HEK293 (cell line): ENCODE results near the gene CKMT2.

Source experiments
- CTCF ChIA-PET: fragments of 350-600 bp; formaldehyde crosslinking; extraction: SDS; loops from one replicate; lab custom pipeline; 2021; ENCODE audit warnings: antibody characterized with exemption; lab: Yijun Ruan, JAX
- POLR2A ChIA-PET: fragments of 300-600 bp; formaldehyde crosslinking; extraction: SDS; loops from one replicate; lab custom pipeline; 2020; ENCODE audit warnings: antibody characterized with exemption, inconsistent platforms; lab: Yijun Ruan, JAX
- H3K27ac ChIP-seq: fragments of 200-500 bp; sonication (Bioruptor generic); 2 replicates; pipeline ENCODE4 v1.5.1; 2014; ENCODE audit warnings: low read depth, low read length, control low read depth, inconsistent platforms; ENCODE audit errors: extremely low read depth
- H3K36me3 ChIP-seq, 2 experiments: fragments of 200-500 bp in 1 of 2; sonication (Bioruptor generic) in 1 of 2; 1 replicate in 1 of 2; 2 replicates in 1 of 2; pipeline ENCODE4 v1.5.1; 2014 to 2017; ENCODE audit warnings: inconsistent platforms in 2 of 2, low read length in 2 of 2; ENCODE audit not compliant: control insufficient read depth in 2 of 2, insufficient read depth in 1 of 2
- H3K4me1 ChIP-seq: fragments of 200-500 bp; sonication (Bioruptor generic); 2 replicates; pipeline ENCODE4 v1.5.1; 2014; ENCODE audit warnings: mild to moderate bottlenecking, low read length, inconsistent platforms; ENCODE audit not compliant: control insufficient read depth, insufficient read depth
- H3K4me3 ChIP-seq: 2 replicates; pipeline ENCODE4 v1.5.1; 2011; ENCODE audit warnings: low read depth, mild to moderate bottlenecking, control low read depth, low read length, moderate library complexity
- H3K9me3 ChIP-seq: fragments of 200-500 bp; sonication (Bioruptor generic); 2 replicates; pipeline ENCODE4 v1.5.1; 2014; ENCODE audit warnings: low read depth, low read length, inconsistent platforms; ENCODE audit not compliant: control insufficient read depth, insufficient read depth
- ELK4 ChIP-seq: IDR thresholded peaks from 2 replicates; pipeline ENCODE4 v1.6.1; 2011; ENCODE audit warnings: mild to moderate bottlenecking, low read depth, low read length, borderline replicate concordance
- HOXC10 ChIP-seq: sonication (generic); formaldehyde crosslinking; IDR thresholded peaks from 2 replicates; pipeline ENCODE4 v1.8.1; 2023; ENCODE audit warnings: mild to moderate bottlenecking, missing genetic modification reagents
- KLF16 ChIP-seq: fragments of 450-650 bp; formaldehyde crosslinking; IDR thresholded peaks from 2 replicates; pipeline ENCODE4 v1.5.1; 2017; ENCODE audit warnings: missing biosample characterization, missing genetic modification characterization
- MZF1 ChIP-seq: fragments of 450-650 bp; formaldehyde crosslinking; IDR thresholded peaks from 2 replicates; pipeline ENCODE4 v1.5.1; 2017; ENCODE audit warnings: missing biosample characterization, missing genetic modification characterization, borderline replicate concordance
- PRDM6 ChIP-seq: fragments of 450-650 bp; formaldehyde crosslinking; IDR thresholded peaks from 2 replicates; pipeline ENCODE4 v1.5.1; 2017; ENCODE audit warnings: missing biosample characterization, missing genetic modification characterization
- REST ChIP-seq: fragments of 450-650 bp; formaldehyde crosslinking; IDR thresholded peaks from 2 replicates; pipeline ENCODE4 v1.5.1; 2016; ENCODE audit warnings: missing biosample characterization, missing genetic modification characterization
- SP3 ChIP-seq: fragments of 450-650 bp; formaldehyde crosslinking; IDR thresholded peaks from 2 replicates; pipeline ENCODE4 v1.5.1; 2016; ENCODE audit warnings: missing biosample characterization, missing genetic modification characterization
- SP7 ChIP-seq: fragments of 450-650 bp; formaldehyde crosslinking; IDR thresholded peaks from 2 replicates; pipeline ENCODE4 v1.5.1; 2016; ENCODE audit warnings: missing biosample characterization, missing genetic modification characterization
- YY1 ChIP-seq: fragments of 450-650 bp; formaldehyde crosslinking; IDR thresholded peaks from 2 replicates; pipeline ENCODE4 v1.5.1; 2018; ENCODE audit warnings: missing biosample characterization, missing genetic modification characterization
- ZBTB8A ChIP-seq: fragments of 450-650 bp; formaldehyde crosslinking; IDR thresholded peaks from 2 replicates; pipeline ENCODE4 v1.5.1; 2016; ENCODE audit warnings: missing biosample characterization, missing genetic modification characterization
- ZFHX2 ChIP-seq: fragments of 450-650 bp; formaldehyde crosslinking; conservative IDR thresholded peaks from 2 replicates; pipeline ENCODE4 v1.5.1; 2016; ENCODE audit warnings: missing biosample characterization, missing genetic modification characterization
- ZNF10 ChIP-seq: fragments of 450-650 bp; formaldehyde crosslinking; IDR thresholded peaks from 2 replicates; pipeline ENCODE4 v1.5.1; 2017; ENCODE audit warnings: missing biosample characterization, missing genetic modification characterization
- ZNF112 ChIP-seq: fragments of 450-650 bp; formaldehyde crosslinking; IDR thresholded peaks from 2 replicates; pipeline ENCODE4 v1.5.0; 2017; ENCODE audit warnings: missing biosample characterization, missing genetic modification characterization
- ZNF140 ChIP-seq: fragments of 450-650 bp; formaldehyde crosslinking; IDR thresholded peaks from 2 replicates; pipeline ENCODE4 v1.5.1; 2016; ENCODE audit warnings: missing biosample characterization, missing genetic modification characterization
- ZNF148 ChIP-seq: fragments of 450-650 bp; formaldehyde crosslinking; IDR thresholded peaks from 2 replicates; pipeline ENCODE4 v1.5.0; 2017; ENCODE audit warnings: missing biosample characterization, missing genetic modification characterization, borderline replicate concordance
- ZNF174 ChIP-seq: fragments of 450-650 bp; formaldehyde crosslinking; IDR thresholded peaks from 2 replicates; pipeline ENCODE4 v1.5.0; 2017; ENCODE audit warnings: missing biosample characterization, mild to moderate bottlenecking, missing genetic modification characterization
- ZNF23 ChIP-seq: fragments of 450-650 bp; formaldehyde crosslinking; IDR thresholded peaks from 2 replicates; pipeline ENCODE4 v1.5.1; 2016; ENCODE audit warnings: missing biosample characterization, missing genetic modification characterization, borderline replicate concordance
- ZNF274 ChIP-seq, 2 experiments: fragments of 200-500 bp in 1 of 2; fragments of 450-650 bp in 1 of 2; sonication (Bioruptor generic) in 1 of 2; formaldehyde crosslinking in 1 of 2; IDR thresholded peaks; 2 replicates each; pipeline versions ENCODE4 v1.5.1 to v1.6.1; 2014 to 2016; ENCODE audit warnings: borderline replicate concordance in 1 of 2, inconsistent platforms in 1 of 2, low read length in 1 of 2, missing biosample characterization in 1 of 2, missing genetic modification characterization in 1 of 2
- ZNF302 ChIP-seq: fragments of 450-650 bp; formaldehyde crosslinking; IDR thresholded peaks from 2 replicates; pipeline ENCODE4 v1.5.1; 2016; ENCODE audit warnings: missing biosample characterization, missing genetic modification characterization, low read depth
- ZNF354C ChIP-seq: fragments of 450-650 bp; formaldehyde crosslinking; IDR thresholded peaks from 2 replicates; pipeline ENCODE4 v1.5.1; 2016; ENCODE audit warnings: missing biosample characterization, missing genetic modification characterization, low read depth, borderline replicate concordance
- ZNF404 ChIP-seq: fragments of 450-650 bp; formaldehyde crosslinking; IDR thresholded peaks from 2 replicates; pipeline ENCODE4 v1.5.1; 2017; ENCODE audit warnings: missing biosample characterization, missing genetic modification characterization
- ZNF48 ChIP-seq: fragments of 450-650 bp; formaldehyde crosslinking; IDR thresholded peaks from 2 replicates; pipeline ENCODE4 v1.5.1; 2016; ENCODE audit warnings: missing biosample characterization, missing genetic modification characterization
- ZNF549 ChIP-seq: fragments of 450-650 bp; IDR thresholded peaks from 2 replicates; pipeline ENCODE4 v1.5.1; 2018; ENCODE audit warnings: missing biosample characterization, missing genetic modification characterization, mild to moderate bottlenecking, inconsistent platforms, moderate library complexity
- ZNF792 ChIP-seq: fragments of 450-650 bp; formaldehyde crosslinking; IDR thresholded peaks from 2 replicates; pipeline ENCODE4 v1.5.1; 2016; ENCODE audit warnings: missing biosample characterization, missing genetic modification characterization

CKMT2 gene

GRCh38 chr5:81242906-81243436 is 9.8 kb downstream of the CKMT2 start:
- H3K27ac ChIP-seq, result no peak overlapping the region
- peaks cover 0 to 4% of the 10 kb centered on the region in 2 experiments; a peak in 1 of 3 replicates for H3K36me3 ChIP-seq
- no peak overlapping the region for H3K4me3 ChIP-seq
- TF ChIP-seq ZNF792 (tag by site-specific recombination), result no peak
- no peak for TF ChIP-seq ELK4
- TF ChIP-seq ZNF112 (tag by site-specific recombination), result no peak
- TF ChIP-seq ZNF354C (tag by site-specific recombination), result no peak
- no peak for TF ChIP-seq SP7 (tag by site-specific recombination)
- TF ChIP-seq ZNF174, result no peak
- no peak for TF ChIP-seq KLF16 (tag by site-specific recombination)
- no peak for TF ChIP-seq ZNF10 (tag by site-specific recombination)
- ChIA-PET POLR2A (interaction anchor here (0.5 to 0.7 kb wide), 2 partner anchors 405 to 609 kb away, joined by 3 read pairs; no protein-coding TSS in a partner anchor), CTCF (no interaction called here)
- H3K4me1 ChIP-seq, result no peaks in the 10 kb centered on the region
- H3K9me3 ChIP-seq, result no peaks in the 10 kb centered on the region

- Histone ChIP-seq H3K9me3 (no peaks in the 10 kb centered on the region), H3K27ac (no peak overlapping the region), H3K4me1 (no peaks in the 10 kb centered on the region), H3K36me3 (peaks cover 0 to 4% of the 10 kb centered on the region in 2 experiments; a peak in 1 of 3 replicates), H3K4me3 (no peak overlapping the region)
- CTCF ChIA-PET, result no interaction called here
- TF ChIP-seq ZNF140 (tag by site-specific recombination) (no peak), ZNF148 (tag by site-specific recombination) (no peak), ZBTB8A (tag by site-specific recombination) (no peak), ZNF274 (IDR thresholded peaks at IDR 0.05; ENCODE audit: low read length) (no peak), ZNF274 (tag by site-specific recombination; IDR thresholded peaks at IDR 0.05; ENCODE audit: borderline replicate concordance) (no peak)
- POLR2A ChIA-PET, result no interaction called here
Observed at GRCh38 chr5:81244451-81244850, 11.3 kb downstream of the CKMT2 start.

- no peak overlapping the region for H3K4me3 ChIP-seq
- H3K9me3 ChIP-seq, result no peaks in the 10 kb centered on the region
- peaks cover 0 to 4% of the 10 kb centered on the region in 2 experiments; a peak in 1 of 3 replicates for H3K36me3 ChIP-seq
- ChIA-PET POLR2A (no interaction called here), CTCF (no interaction called here)
- no peaks in the 10 kb centered on the region for H3K4me1 ChIP-seq
- H3K27ac ChIP-seq, result no peak overlapping the region
- TF ChIP-seq ZNF549 (tag by site-specific recombination) (no peak), HOXC10 (CRISPR knock-in tag) (no peak), KLF16 (tag by site-specific recombination) (no peak), ZNF23 (tag by site-specific recombination) (no peak), MZF1 (tag by site-specific recombination) (no peak), REST (tag by site-specific recombination) (no peak), PRDM6 (tag by site-specific recombination) (no peak), ZNF404 (no peak), SP3 (no peak), ZFHX2 (tag by site-specific recombination) (no peak), ZNF302 (tag by site-specific recombination) (no peak), YY1 (no peak), ZNF48 (no peak)
Observed at GRCh38 chr5:81245871-81246235, 12.7 kb downstream of the CKMT2 start.
